HUES48 (cell line): ENCODE data around the gene RBM33.

Experiments used
- H3K27ac ChIP-seq: one replicate; pipeline ENCODE4 v1.7.0; 2013; ENCODE audit warnings: low read depth, low read length, inconsistent platforms
- H3K27me3 ChIP-seq: 2 replicates; pipeline ENCODE4 v1.6.1; 2013; ENCODE audit warnings: mild to moderate bottlenecking, low read length; ENCODE audit not compliant: control insufficient read depth, insufficient read depth
- H3K36me3 ChIP-seq: 2 replicates; pipeline ENCODE4 v1.6.1; 2013; ENCODE audit warnings: low read length; ENCODE audit not compliant: control insufficient read depth, insufficient read depth
- H3K4me1 ChIP-seq: 2 replicates; pipeline ENCODE4 v1.6.1; 2013; ENCODE audit warnings: mild to moderate bottlenecking, low read length; ENCODE audit not compliant: control insufficient read depth, insufficient read depth
- H3K4me3 ChIP-seq: 2 replicates; pipeline ENCODE4 v1.5.1; 2013; ENCODE audit warnings: mild to moderate bottlenecking, low read depth, low read length
- H3K9ac ChIP-seq: 2 replicates; pipeline ENCODE4 v1.6.1; 2013; ENCODE audit warnings: mild to moderate bottlenecking, low read depth, low read length, moderate library complexity
- H3K9me3 ChIP-seq: 2 replicates; pipeline ENCODE4 v1.6.1; 2013; ENCODE audit warnings: low read length; ENCODE audit not compliant: control insufficient read depth, insufficient read depth

Gene RBM33

DNA sequence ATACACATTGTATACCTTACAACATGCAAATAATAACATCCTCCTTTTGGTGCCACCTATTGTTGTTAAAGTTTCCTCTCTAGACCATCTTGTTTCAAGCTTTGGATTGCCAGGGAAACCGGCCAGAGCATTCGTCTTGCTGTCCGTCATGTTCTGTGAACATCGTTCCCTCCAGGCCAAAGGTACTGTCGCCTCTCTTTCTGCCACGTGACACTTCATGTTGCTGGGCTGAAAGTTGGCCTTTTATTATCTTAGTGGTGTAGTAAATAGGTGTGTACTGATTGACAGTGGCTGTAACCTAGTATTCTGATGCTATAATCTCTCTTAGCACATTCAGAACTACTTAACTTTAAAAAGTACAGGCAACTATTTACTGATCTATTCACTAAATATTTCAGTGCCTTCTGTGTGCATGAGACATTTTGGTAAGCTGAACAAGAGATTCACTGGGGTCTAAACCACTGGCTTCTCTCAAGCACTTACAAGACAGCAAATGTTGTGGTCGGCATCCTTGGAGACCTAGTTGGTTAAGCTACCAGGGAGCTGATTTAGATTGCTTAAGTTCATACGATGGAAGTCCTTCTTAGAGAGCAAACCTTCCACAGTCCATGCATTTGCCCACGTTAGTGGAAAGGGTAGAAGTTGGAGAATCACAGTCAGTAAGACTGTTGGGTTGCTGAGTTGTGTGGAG, 115.4 kb downstream of the RBM33 start:
- H3K27me3 ChIP-seq = no peaks in the 10 kb centered on the region
- no peaks in the 10 kb centered on the region for H3K9me3 ChIP-seq
- no peak overlapping the region for H3K4me3 ChIP-seq
- H3K36me3 ChIP-seq = peaks cover 22% of the 10 kb centered on the region
- H3K4me1 ChIP-seq = peaks cover 27% of the 10 kb centered on the region
- H3K9ac ChIP-seq = no peak overlapping the region
- H3K27ac ChIP-seq = no peak overlapping the region

DNA sequence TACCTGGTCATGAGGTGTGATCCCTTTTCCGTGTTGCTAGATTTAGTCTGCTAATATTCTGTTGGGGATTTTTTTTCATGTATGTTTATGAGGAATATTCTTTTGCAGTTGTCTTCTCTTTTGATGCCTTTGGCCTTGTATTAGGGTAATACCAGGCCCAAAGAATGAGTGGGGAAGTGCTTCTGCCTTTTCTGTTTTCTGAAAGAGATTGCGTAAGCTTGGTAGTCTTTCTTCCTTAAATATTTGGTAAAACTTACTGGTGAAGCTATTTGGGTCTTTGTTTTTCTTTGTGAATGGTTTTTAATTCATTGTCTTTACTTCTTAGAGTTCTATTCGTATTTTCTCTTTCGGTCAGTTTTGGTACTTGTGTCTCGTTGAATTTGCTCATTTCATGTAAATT, 116.7 kb downstream of the RBM33 start:
- Histone ChIP-seq H3K4me3 (no peak overlapping the region), H3K9me3 (no peaks in the 10 kb centered on the region), H3K27ac (no peak overlapping the region), H3K36me3 (peaks cover 33% of the 10 kb centered on the region), H3K4me1 (peaks cover 27% of the 10 kb centered on the region), H3K9ac (no peak overlapping the region), H3K27me3 (no peaks in the 10 kb centered on the region)

DNA sequence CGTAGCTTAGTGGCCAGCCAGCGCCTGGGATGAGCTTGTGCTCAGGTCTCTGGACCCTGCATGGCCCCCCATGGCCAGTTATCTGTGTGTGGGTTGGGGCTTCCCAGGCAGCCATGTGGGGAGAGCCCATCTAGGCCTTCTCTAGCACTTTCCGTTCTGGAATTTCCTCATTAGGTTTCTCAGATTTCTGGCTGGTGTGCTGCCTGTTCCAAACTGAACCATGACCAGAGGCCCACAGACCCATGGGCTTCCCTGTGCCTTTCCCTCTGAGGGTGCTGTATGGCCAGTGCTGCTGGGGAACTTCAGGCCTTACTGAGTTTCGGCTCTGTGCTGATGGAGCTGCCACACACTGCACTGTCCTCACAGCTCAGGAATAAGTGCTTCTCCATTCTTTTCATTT, 117.6 kb downstream of the RBM33 start:
- H3K36me3 ChIP-seq = peaks cover 42% of the 10 kb centered on the region
- no peaks in the 10 kb centered on the region for H3K27me3 ChIP-seq
- no peak overlapping the region for H3K27ac ChIP-seq
- peaks cover 27% of the 10 kb centered on the region for H3K4me1 ChIP-seq
- no peak overlapping the region for H3K9ac ChIP-seq
- no peak overlapping the region for H3K4me3 ChIP-seq
- H3K9me3 ChIP-seq = no peaks in the 10 kb centered on the region

DNA sequence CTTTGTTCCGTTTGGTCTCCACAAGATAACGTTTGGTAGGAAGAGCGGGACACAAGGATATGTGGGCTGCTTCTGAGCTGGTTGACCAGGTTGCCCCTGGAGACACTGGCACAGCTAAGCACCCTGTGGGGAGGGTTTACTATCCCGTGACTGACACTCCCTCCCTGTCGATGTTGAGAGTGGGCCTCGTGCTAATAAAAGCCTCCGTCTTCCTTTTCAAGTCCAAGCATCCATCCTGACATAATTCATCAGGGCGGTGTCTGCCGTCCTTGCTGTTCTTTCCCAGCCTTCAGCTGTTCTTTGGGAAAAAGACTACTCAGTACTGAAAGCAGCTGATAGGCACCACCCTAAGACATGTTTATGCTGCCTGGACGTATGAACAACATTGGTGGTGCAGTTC, 118.2 kb downstream of the RBM33 start:
- Histone ChIP-seq H3K27ac (no peak overlapping the region), H3K27me3 (no peaks in the 10 kb centered on the region), H3K36me3 (peaks cover 48% of the 10 kb centered on the region), H3K9ac (no peak overlapping the region), H3K4me3 (no peak overlapping the region), H3K9me3 (no peaks in the 10 kb centered on the region), H3K4me1 (peaks cover 27% of the 10 kb centered on the region)

DNA sequence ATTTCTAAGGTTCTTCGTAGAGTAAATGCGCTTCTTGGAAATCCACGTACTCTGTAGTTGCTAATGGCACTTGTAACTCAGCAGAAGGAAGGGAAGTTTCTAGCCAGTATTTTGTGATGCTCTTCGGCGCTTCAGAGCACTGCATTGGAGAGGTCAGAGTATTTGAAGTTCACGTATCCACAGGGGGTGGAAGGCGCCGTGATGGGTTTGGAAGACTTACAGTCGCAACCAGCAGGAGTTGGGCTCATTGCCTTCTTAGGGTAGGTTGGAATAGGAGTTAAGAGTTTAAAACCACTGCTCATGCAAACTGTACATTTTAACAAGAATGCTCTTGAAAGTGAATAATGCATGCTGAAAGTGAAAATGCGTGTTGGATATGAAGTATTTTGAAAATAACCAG, 118.7 kb downstream of the RBM33 start:
- no peak overlapping the region for H3K4me3 ChIP-seq
- H3K27me3 ChIP-seq = no peaks in the 10 kb centered on the region
- H3K36me3 ChIP-seq = peaks cover 52% of the 10 kb centered on the region
- no peaks in the 10 kb centered on the region for H3K9me3 ChIP-seq
- H3K4me1 ChIP-seq = peaks cover 27% of the 10 kb centered on the region
- H3K9ac ChIP-seq = no peak overlapping the region
- no peak overlapping the region for H3K27ac ChIP-seq

DNA sequence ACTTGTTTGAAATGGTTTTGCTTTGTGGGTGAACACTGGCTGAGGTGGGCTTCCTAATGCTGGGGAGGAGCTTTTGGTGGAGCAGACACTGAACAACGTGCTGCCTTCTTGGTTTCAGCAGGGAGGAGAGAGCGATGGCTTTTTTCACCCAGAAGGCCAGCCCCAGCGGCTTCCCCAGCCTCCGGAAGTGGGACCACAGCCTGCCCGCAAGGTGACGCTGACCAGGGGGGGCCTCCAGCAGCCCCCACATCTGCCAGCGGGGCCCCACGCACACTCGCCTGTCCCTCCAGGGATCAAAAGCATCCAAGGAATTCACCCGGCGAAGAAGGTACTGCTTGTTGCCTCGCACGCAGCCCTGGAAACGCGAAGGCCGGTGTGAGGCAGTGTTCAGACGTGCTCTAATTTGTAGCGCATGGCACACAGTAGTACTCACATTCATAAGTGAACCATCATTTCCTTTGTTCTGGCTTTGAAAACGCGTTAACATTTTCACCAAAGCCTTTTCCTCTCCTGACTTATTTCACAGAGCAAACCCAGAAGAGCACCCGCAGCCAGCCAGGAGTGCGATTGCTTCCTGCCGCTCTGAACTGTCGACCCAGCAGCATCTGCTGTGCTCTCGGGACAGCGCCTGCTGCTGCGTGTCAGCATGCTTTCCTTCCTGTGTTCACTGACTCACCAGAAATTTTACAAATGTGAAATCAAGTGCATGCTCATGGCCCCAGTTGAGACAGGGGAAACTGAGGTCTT, 119.4 kb downstream of the RBM33 start:
- Histone ChIP-seq H3K4me1 (peaks cover 27% of the 10 kb centered on the region), H3K9ac (no peak overlapping the region), H3K4me3 (no peak overlapping the region), H3K9me3 (no peaks in the 10 kb centered on the region), H3K27ac (peak overlapping the region; percentile 14), H3K36me3 (peaks cover 54% of the 10 kb centered on the region), H3K27me3 (no peaks in the 10 kb centered on the region)

DNA sequence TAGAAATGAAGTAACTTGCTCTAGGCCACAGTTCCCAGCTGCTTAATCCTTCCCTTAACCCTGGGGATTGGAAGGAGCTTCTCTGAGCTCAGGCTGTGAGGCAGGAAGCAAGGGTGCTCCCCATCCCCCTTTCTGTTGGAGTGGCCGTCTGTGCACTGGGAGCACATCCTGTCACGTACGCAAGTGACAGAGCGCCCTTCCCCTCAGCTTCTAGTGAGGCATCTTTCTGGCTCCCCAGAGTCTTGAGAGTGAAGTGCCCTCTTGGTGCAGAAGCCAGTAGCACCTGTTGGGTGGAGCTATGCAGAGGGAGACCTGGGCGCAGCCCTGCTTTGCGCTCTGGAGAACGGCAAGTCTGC, 120.0 kb downstream of the RBM33 start:
- Histone ChIP-seq H3K27ac (no peak overlapping the region), H3K9ac (no peak overlapping the region), H3K4me3 (no peak overlapping the region), H3K36me3 (peaks cover 60% of the 10 kb centered on the region), H3K9me3 (no peaks in the 10 kb centered on the region), H3K27me3 (no peaks in the 10 kb centered on the region), H3K4me1 (peaks cover 27% of the 10 kb centered on the region)

DNA sequence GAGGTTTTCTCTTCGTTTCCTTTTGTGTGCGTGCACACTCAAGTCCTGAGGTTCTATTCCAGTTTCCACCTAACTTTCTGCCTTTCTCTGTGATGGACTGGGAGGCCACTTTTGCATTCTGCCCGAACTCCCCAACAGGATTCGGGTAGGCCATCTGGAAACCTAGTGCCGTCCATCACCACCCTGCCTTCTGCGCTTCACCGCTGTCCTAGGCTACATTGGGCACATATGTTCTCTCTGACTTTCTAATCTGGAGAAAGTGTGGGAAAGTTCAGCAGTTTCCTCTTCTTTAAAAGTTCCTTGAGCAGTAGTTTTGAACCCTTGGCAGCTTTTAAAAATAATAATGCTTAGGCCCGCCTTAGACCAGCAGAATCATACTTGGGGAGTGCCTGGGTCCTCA, 121.0 kb downstream of the RBM33 start:
- peaks cover 27% of the 10 kb centered on the region for H3K4me1 ChIP-seq
- no peak overlapping the region for H3K27ac ChIP-seq
- H3K36me3 ChIP-seq = peaks cover 65% of the 10 kb centered on the region

DNA sequence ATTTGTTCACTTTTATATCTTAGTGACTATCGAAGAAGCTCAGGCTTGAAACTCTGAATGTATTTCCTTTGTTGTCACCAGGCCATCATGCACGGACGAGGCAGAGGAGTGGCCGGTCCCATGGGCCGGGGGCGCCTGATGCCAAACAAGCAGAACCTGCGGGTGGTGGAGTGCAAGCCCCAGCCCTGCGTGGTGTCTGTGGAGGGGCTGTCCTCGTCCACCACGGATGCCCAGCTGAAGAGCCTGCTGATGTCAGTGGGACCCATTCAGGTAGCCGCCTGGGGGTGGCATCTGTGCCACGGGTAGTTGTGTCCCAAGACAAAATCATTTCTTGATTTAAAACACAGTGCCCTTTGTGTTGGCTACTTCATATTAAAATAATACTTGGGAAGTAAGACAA, 121.9 kb downstream of the RBM33 start:
- Histone ChIP-seq H3K4me1 (peaks cover 20% of the 10 kb centered on the region), H3K36me3 (peaks cover 74% of the 10 kb centered on the region), H3K9ac (no peak overlapping the region), H3K27me3 (no peaks in the 10 kb centered on the region), H3K4me3 (no peak overlapping the region), H3K27ac (no peak overlapping the region), H3K9me3 (no peaks in the 10 kb centered on the region)

More for the DNA sequence above, 121.0 kb downstream of the RBM33 start:
- Histone ChIP-seq H3K9ac (no peak overlapping the region), H3K9me3 (no peaks in the 10 kb centered on the region), H3K4me3 (no peak overlapping the region), H3K27me3 (no peaks in the 10 kb centered on the region)

DNA sequence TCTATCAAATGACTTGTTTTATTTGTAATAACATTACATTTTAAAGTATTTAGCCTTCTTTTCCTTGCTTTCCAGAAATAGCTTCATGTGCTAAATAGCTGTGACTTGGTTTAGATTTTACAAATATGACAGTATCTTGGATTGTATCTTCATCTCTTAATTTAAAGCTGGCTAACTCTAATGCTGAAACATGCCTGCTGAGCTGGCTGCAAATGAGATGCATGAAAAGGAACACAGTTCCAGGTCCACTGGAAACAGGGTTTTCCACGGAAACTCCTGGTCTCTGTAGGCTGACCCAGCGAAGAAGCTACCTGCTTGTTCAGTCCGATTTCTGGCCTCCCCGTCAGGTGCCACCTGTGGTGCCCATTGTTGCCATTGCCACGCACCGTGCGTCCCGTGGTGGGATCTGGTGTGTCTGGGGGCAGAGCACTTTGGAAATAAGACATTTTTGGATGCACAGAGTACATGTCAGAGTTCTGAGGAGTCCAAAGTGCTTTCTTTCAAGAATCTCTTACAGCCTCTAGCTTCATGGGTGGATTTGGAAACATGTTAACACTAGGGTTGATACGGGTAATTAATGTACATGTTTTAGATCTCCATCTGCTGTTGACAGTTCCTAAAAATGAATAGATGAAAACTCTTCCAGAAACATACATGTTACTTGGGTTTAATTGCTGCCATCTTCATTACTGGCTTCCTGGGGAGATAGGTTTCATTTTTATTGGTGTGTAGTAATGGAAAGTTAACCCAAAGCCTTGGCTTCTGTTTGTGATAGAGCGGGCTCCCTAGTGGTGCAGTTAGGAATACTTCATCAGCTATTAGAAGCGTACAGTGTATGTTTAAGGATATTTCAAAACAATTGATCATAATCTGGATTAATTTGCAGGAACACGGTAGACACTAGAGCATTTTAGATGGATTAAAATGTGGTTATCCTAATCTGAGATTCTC, 122.8 kb downstream of the RBM33 start:
- H3K27me3 ChIP-seq = no peaks in the 10 kb centered on the region
- H3K4me1 ChIP-seq = peaks cover 16% of the 10 kb centered on the region
- H3K9me3 ChIP-seq = no peaks in the 10 kb centered on the region
- H3K27ac ChIP-seq = no peak overlapping the region
- H3K9ac ChIP-seq = no peak overlapping the region
- peaks cover 81% of the 10 kb centered on the region for H3K36me3 ChIP-seq
- H3K4me3 ChIP-seq = no peak overlapping the region

DNA sequence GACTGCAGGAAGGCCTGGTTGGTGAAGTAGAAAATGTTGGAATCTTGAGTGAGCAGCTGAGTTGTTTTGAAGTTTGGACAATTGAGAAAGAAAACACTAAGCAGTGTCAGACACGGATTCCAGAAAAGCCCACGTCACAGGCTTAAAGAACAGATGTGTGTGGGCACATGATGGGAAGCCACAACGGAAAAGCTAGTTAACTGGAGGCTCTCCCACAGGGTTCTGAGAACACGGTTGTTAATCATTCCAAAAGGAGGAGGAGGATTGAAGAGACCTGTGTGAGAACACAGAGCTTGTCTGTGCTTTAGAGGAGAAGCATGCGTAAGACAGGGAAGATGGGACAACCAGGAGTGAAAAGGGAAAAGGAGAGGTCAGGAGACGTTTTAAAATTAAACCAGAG, 125.2 kb downstream of the RBM33 start:
- Histone ChIP-seq H3K27ac (no peak overlapping the region), H3K36me3 (peaks cover 78% of the 10 kb centered on the region), H3K27me3 (no peaks in the 10 kb centered on the region), H3K9ac (no peak overlapping the region), H3K9me3 (no peaks in the 10 kb centered on the region), H3K4me1 (no peaks in the 10 kb centered on the region), H3K4me3 (no peak overlapping the region)
